ENCODE results near the gene SLC30A7. TPM values are rescaled to one million over a fixed set of nuclear protein-coding genes. Genes with fewer than 3 reads are reported as not detected.

The SLC30A7 gene
- total RNA-seq, 1 donor from 2014 or later = 30.1 TPM

DNA sequence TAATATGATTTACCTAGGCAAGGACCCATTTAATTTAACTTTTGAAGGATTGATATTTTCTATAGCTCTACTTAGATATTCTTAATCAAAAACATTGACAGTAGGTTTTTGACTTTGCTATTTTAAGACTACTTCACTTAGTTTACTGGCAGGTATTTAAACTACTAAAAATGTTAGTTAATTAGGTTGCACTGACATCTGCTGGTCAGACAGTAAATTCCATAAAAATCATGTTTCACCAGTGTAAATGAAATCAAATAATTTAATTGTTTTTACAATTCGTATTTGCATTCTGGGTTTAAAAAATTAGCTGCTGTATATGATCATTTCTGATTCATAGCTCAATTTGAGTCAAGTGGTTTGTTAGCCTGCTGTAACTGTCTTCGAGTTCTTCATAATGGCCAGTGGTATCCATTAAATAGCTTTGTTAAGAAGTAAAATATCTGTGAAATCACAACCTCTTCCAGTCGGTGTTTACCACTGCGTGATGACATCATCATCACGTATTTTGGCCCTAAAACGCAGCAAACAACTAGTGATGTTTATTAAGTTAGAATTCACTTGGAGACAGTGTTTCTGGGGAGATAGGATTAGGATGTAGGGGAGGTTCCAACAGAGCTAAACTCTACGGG is 27.4 kb upstream of the SLC30A7 start:
- no peaks in the 10 kb centered on the region for H3K36me3 Mint-ChIP-seq

GRCh38 chr1:100869996-100870395 is 25.9 kb upstream of the SLC30A7 start:
- H3K4me1 Mint-ChIP-seq (ENCODE audit: unreplicated experiment) = peaks cover 10% of the 10 kb centered on the region
- no peak for DNase-seq (ENCODE audit: extremely low spot score, unreplicated experiment)
- H3K4me3 Mint-ChIP-seq = no peak overlapping the region
- no peak for TF ChIP-seq CTCF (conservative IDR thresholded peaks at IDR 0.05)
- H3K9me3 Mint-ChIP-seq = no peaks in the 10 kb centered on the region
- H3K27me3 Mint-ChIP-seq = no peaks in the 10 kb centered on the region
- no peak overlapping the region for H3K27ac Mint-ChIP-seq
- peaks cover 6% of the 10 kb centered on the region for H3K36me3 Mint-ChIP-seq

More for the DNA sequence above, 27.4 kb upstream of the SLC30A7 start:
- Mint-ChIP-seq H3K27me3 (no peaks in the 10 kb centered on the region), H3K4me1 (ENCODE audit: unreplicated experiment) (peaks cover 10% of the 10 kb centered on the region), H3K4me3 (no peak overlapping the region), H3K27ac (no peak overlapping the region), H3K9me3 (no peaks in the 10 kb centered on the region)
- TF ChIP-seq CTCF (conservative IDR thresholded peaks at IDR 0.05) = peak; percentile 87
- DNase-seq (ENCODE audit: extremely low spot score, unreplicated experiment) = no peak

DNA sequence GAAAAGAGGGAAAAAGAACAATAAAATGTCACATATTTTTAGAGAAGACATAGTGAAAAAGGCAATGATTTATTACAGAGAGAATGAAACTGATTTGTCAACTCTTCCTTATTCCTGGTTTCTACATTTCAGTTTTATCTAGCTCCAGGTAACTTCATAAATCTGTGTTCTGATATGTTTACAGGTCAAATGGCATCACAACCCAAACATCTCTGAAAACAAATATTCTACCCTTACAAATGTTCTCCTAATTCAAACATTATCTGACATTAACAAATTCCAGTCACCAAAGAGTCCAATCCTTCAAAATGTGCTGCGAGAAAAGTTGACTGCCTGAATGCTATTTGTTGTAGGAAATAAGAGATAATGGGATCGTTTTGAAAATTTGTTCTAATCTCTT is 21.5 kb upstream of the SLC30A7 start:
- Mint-ChIP-seq H3K36me3 (peaks cover 15% of the 10 kb centered on the region), H3K27ac (no peak overlapping the region), H3K9me3 (no peaks in the 10 kb centered on the region), H3K4me1 (ENCODE audit: unreplicated experiment) (no peaks in the 10 kb centered on the region), H3K27me3 (no peaks in the 10 kb centered on the region), H3K4me3 (no peak overlapping the region)
- no peak for TF ChIP-seq CTCF (conservative IDR thresholded peaks at IDR 0.05)
- no peak for DNase-seq (ENCODE audit: extremely low spot score, unreplicated experiment)

GRCh38 chr1:100875228-100875627 is 20.7 kb upstream of the SLC30A7 start:
- no peak for TF ChIP-seq CTCF (conservative IDR thresholded peaks at IDR 0.05)
- H3K27me3 Mint-ChIP-seq = no peaks in the 10 kb centered on the region
- H3K36me3 Mint-ChIP-seq = peaks cover 19% of the 10 kb centered on the region

GRCh38 chr1:100876291-100876690 is 19.6 kb upstream of the SLC30A7 start:
- no peak for TF ChIP-seq CTCF (conservative IDR thresholded peaks at IDR 0.05)
- Mint-ChIP-seq H3K27ac (no peak overlapping the region), H3K4me3 (no peak overlapping the region), H3K4me1 (ENCODE audit: unreplicated experiment) (no peaks in the 10 kb centered on the region), H3K27me3 (no peaks in the 10 kb centered on the region), H3K36me3 (peaks cover 19% of the 10 kb centered on the region), H3K9me3 (no peaks in the 10 kb centered on the region)
- DNase-seq (ENCODE audit: extremely low spot score, unreplicated experiment) = no peak

More at GRCh38 chr1:100875228-100875627, 20.7 kb upstream of the SLC30A7 start:
- H3K27ac Mint-ChIP-seq = no peak overlapping the region
- H3K9me3 Mint-ChIP-seq = no peaks in the 10 kb centered on the region
- H3K4me1 Mint-ChIP-seq (ENCODE audit: unreplicated experiment) = no peaks in the 10 kb centered on the region
- H3K4me3 Mint-ChIP-seq = no peak overlapping the region
- no peak for DNase-seq (ENCODE audit: extremely low spot score, unreplicated experiment)
